ENCODE results near the gene ADAMTS17.

ADAMTS17 gene

GRCh38 chr15:100281096-100281917 is 60.5 kb downstream of the ADAMTS17 start:
- TF ChIP-seq, protein P1, sequence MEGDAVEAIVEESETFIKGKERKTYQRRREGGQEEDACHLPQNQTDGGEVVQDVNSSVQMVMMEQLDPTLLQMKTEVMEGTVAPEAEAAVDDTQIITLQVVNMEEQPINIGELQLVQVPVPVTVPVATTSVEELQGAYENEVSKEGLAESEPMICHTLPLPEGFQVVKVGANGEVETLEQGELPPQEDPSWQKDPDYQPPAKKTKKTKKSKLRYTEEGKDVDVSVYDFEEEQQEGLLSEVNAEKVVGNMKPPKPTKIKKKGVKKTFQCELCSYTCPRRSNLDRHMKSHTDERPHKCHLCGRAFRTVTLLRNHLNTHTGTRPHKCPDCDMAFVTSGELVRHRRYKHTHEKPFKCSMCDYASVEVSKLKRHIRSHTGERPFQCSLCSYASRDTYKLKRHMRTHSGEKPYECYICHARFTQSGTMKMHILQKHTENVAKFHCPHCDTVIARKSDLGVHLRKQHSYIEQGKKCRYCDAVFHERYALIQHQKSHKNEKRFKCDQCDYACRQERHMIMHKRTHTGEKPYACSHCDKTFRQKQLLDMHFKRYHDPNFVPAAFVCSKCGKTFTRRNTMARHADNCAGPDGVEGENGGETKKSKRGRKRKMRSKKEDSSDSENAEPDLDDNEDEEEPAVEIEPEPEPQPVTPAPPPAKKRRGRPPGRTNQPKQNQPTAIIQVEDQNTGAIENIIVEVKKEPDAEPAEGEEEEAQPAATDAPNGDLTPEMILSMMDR (IDR thresholded peaks at IDR 0.05; ENCODE audit: borderline replicate concordance, extremely low read depth, low read length, poor library complexity, severe bottlenecking): no peak
- TF ChIP-seq EZH2 (IDR thresholded peaks at IDR 0.05; ENCODE audit: borderline replicate concordance, low read depth, low read length, severe bottlenecking): no peak
- Histone ChIP-seq H3K9ac (ENCODE audit: low read depth, low read length) (no peak overlapping the region), H3K4me3 (ENCODE audit: low read depth in 1 of 2, low read length in 2 of 2) (no peak overlapping the region), H3K9me3 (ENCODE audit: insufficient read depth, low read length, severe bottlenecking) (no peaks in the 10 kb centered on the region), H3K79me2 (ENCODE audit: insufficient read depth, low read length) (peaks cover 95% of the 10 kb centered on the region), H3K36me3 (ENCODE audit: insufficient read depth, low read length) (peaks cover 91% of the 10 kb centered on the region), H3K4me1 (ENCODE audit: insufficient read depth, low read length) (no peaks in the 10 kb centered on the region), H3K27me3 (ENCODE audit: insufficient read depth, low read length, poor library complexity) (no peaks in the 10 kb centered on the region), H3K4me2 (ENCODE audit: insufficient read depth, low read length) (no peak overlapping the region), H2AFZ (ENCODE audit: low read depth, low read length) (no peak overlapping the region), H3K27ac (ENCODE audit: low read length) (no peak overlapping the region), H4K20me1 (ENCODE audit: insufficient read depth, low read length) (peaks cover 21% of the 10 kb centered on the region)
- ATAC-seq (ENCODE audit: insufficient read depth, low read depth) (no peak), DNase-seq (no peak)

DNA sequence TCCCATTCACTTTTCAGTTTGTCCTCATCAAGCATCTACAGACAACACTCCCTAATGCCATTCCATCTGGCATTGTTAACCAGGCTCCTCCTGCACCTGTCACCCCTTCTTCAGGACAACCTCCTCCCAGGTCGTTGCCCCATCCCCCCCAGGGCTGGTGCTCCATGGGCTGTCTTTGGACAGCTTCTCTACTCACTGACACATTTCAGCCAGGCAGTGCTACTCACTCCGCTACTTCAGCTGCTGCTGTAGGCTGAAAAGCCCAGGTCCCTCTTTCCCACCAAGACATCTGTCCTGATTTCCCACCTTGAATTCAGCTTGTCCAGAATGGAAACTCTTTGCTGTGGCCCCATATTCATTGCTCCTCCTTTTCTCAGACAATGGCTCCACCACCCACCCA is 61.9 kb downstream of the ADAMTS17 start:
- Histone ChIP-seq H3K9me3 (ENCODE audit: insufficient read depth, low read length, severe bottlenecking) (peaks cover 4% of the 10 kb centered on the region), H3K4me1 (ENCODE audit: insufficient read depth, low read length) (no peaks in the 10 kb centered on the region), H3K36me3 (ENCODE audit: insufficient read depth, low read length) (peaks cover 90% of the 10 kb centered on the region), H2AFZ (ENCODE audit: low read depth, low read length) (no peak overlapping the region), H3K4me2 (ENCODE audit: insufficient read depth, low read length) (no peak overlapping the region), H3K79me2 (ENCODE audit: insufficient read depth, low read length) (peaks cover 85% of the 10 kb centered on the region), H3K9ac (ENCODE audit: low read depth, low read length) (no peak overlapping the region), H3K27me3 (ENCODE audit: insufficient read depth, low read length, poor library complexity) (no peaks in the 10 kb centered on the region), H3K4me3 (ENCODE audit: low read depth in 1 of 2, low read length in 2 of 2) (no peak overlapping the region), H4K20me1 (ENCODE audit: insufficient read depth, low read length) (peaks cover 11% of the 10 kb centered on the region; the same call in 1 of the 2 replicates), H3K27ac (ENCODE audit: low read length) (peak overlapping the region; percentile 45; the same call in 1 of the 2 replicates)
- no peak for ATAC-seq (ENCODE audit: insufficient read depth, low read depth)
- no peak for DNase-seq
- no peak for TF ChIP-seq EZH2 (IDR thresholded peaks at IDR 0.05; ENCODE audit: borderline replicate concordance, low read depth, low read length, severe bottlenecking)
- TF ChIP-seq, protein P1 (IDR thresholded peaks at IDR 0.05; ENCODE audit: borderline replicate concordance, extremely low read depth, low read length, poor library complexity, severe bottlenecking): no peak

DNA sequence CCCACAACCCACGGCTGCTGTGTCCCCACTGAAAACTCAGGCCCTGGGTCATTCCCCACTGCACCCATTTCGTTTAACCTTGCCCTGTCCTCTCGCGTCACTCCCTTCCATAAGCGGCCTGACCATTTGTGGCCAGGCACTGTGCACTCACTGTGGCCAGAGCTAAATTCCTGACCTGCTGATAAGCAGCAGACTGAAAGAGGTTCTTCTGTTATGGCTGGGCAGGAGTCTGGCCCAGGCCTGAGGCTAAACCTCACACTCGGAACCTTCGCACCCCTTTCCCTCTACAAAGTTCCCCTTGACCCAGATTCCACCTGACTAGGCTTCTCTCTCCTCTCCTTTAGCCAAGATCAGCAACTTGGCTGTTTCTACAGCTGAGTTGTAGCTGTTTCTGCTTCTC is 62.3 kb downstream of the ADAMTS17 start:
- Histone ChIP-seq H3K4me1 (ENCODE audit: insufficient read depth, low read length) (no peaks in the 10 kb centered on the region), H3K79me2 (ENCODE audit: insufficient read depth, low read length) (peaks cover 81% of the 10 kb centered on the region), H4K20me1 (ENCODE audit: insufficient read depth, low read length) (peaks cover 11% of the 10 kb centered on the region; the same call in 1 of the 2 replicates), H3K27me3 (ENCODE audit: insufficient read depth, low read length, poor library complexity) (no peaks in the 10 kb centered on the region), H2AFZ (ENCODE audit: low read depth, low read length) (no peak overlapping the region), H3K36me3 (ENCODE audit: insufficient read depth, low read length) (peaks cover 90% of the 10 kb centered on the region), H3K4me2 (ENCODE audit: insufficient read depth, low read length) (no peak overlapping the region), H3K9ac (ENCODE audit: low read depth, low read length) (no peak overlapping the region), H3K4me3 (ENCODE audit: low read depth in 1 of 2, low read length in 2 of 2) (no peak overlapping the region), H3K9me3 (ENCODE audit: insufficient read depth, low read length, severe bottlenecking) (peaks cover 4% of the 10 kb centered on the region), H3K27ac (ENCODE audit: low read length) (peak overlapping the region; percentile 40; the same call in 1 of the 2 replicates)
- no peak for ATAC-seq (ENCODE audit: insufficient read depth, low read depth)
- TF ChIP-seq, protein P1 (IDR thresholded peaks at IDR 0.05; ENCODE audit: borderline replicate concordance, extremely low read depth, low read length, poor library complexity, severe bottlenecking): no peak
- TF ChIP-seq EZH2 (IDR thresholded peaks at IDR 0.05; ENCODE audit: borderline replicate concordance, low read depth, low read length, severe bottlenecking): no peak
- DNase-seq: no peak
